IMR-90 (cell line): Measurements from ENCODE around the gene SEC61A1. TPM values are rescaled to one million over a fixed set of nuclear protein-coding genes. Genes with fewer than 3 reads are reported as not detected.

Experiments used
- ATAC-seq: fragments of 200-7000 bp; cut with Tn5 transposase; 2 replicates; pipeline ENCODE4 v1.9.1; 2020; ENCODE audit warnings: low read depth, mild to moderate bottlenecking, moderate library complexity
- BruUV-seq: library from RNA; stranded (reverse); fragments of 400-500 nt; replicated peaks from 2 replicates; lab custom pipeline; 2021; lab: Mats Ljungman, UMichigan
- CTCF ChIA-PET: fragments of 300-600 bp; formaldehyde crosslinking; extraction: SDS; loops from one replicate; lab custom pipeline; 2021; ENCODE audit warnings: antibody characterized with exemption; lab: Yijun Ruan, JAX
- POLR2A ChIA-PET: fragments of 300-600 bp; sonication (Branson Sonifier 250); formaldehyde crosslinking; loops from one replicate; lab custom pipeline; 2022; ENCODE audit warnings: antibody characterized with exemption; ENCODE audit not compliant: unreplicated experiment; lab: Charles Lee
- DNase-seq: peaks from one replicate; pipeline ENCODE4 v3.0.0; 2013
- H2AFZ ChIP-seq: replicated peaks from 2 replicates; pipeline ENCODE3; 2013; ENCODE audit warnings: low read length, mild to moderate bottlenecking; ENCODE audit not compliant: poor library complexity
- H2AK5ac ChIP-seq: 2 replicates; pipeline ENCODE4 v1.6.1; 2013; ENCODE audit warnings: low read depth, low read length, inconsistent platforms
- H2AK9ac ChIP-seq: replicated peaks from 2 replicates; pipeline ENCODE3; 2013; ENCODE audit warnings: mild to moderate bottlenecking, low read depth, low read length, moderate library complexity; ENCODE audit not compliant: poor library complexity
- H2BK120ac ChIP-seq: 2 replicates; pipeline ENCODE4 v1.6.1; 2013; ENCODE audit warnings: low read depth, low read length, inconsistent platforms
- H2BK15ac ChIP-seq: 3 replicates; pipeline ENCODE4 v1.6.1; 2013; ENCODE audit warnings: low read depth, low read length, inconsistent platforms
- H2BK20ac ChIP-seq: 2 replicates; pipeline ENCODE4 v1.6.1; 2013; ENCODE audit warnings: low read depth, mild to moderate bottlenecking, inconsistent platforms, low read length, moderate library complexity
- H2BK5ac ChIP-seq: 2 replicates; pipeline ENCODE4 v1.6.1; 2013; ENCODE audit warnings: mild to moderate bottlenecking, low read depth, low read length, inconsistent platforms; ENCODE audit not compliant: poor library complexity, severe bottlenecking
- H3K14ac ChIP-seq: replicated peaks from 2 replicates; pipeline ENCODE4 v1.6.1; 2013; ENCODE audit warnings: low read depth, low read length, inconsistent platforms
- H3K18ac ChIP-seq: 2 replicates; pipeline ENCODE4 v1.6.1; 2013; ENCODE audit warnings: low read depth, low read length, control low read depth
- H3K23ac ChIP-seq: 2 replicates; pipeline ENCODE4 v1.6.1; 2013; ENCODE audit warnings: low read depth, low read length, inconsistent platforms
- H3K27ac ChIP-seq: 2 replicates; pipeline ENCODE4 v1.5.1; 2013; ENCODE audit warnings: mild to moderate bottlenecking, control low read depth, low read length; ENCODE audit not compliant: insufficient read depth
- H3K27me3 ChIP-seq: 2 replicates; pipeline ENCODE4 v1.6.1; 2013; ENCODE audit warnings: low read length; ENCODE audit not compliant: control insufficient read depth, insufficient read depth
- H3K36me3 ChIP-seq: 2 replicates; pipeline ENCODE4 v1.6.1; 2013; ENCODE audit warnings: low read length, mixed read lengths; ENCODE audit not compliant: control insufficient read depth, insufficient read depth
- H3K4ac ChIP-seq: 2 replicates; pipeline ENCODE4 v1.6.1; 2013; ENCODE audit warnings: low read depth, low read length, inconsistent platforms
- H3K4me1 ChIP-seq: 2 replicates; pipeline ENCODE4 v1.6.1; 2013; ENCODE audit warnings: low read length, mixed read lengths; ENCODE audit not compliant: control insufficient read depth, insufficient read depth
- H3K4me2 ChIP-seq: 2 replicates; pipeline ENCODE4 v1.6.1; 2013; ENCODE audit warnings: low read depth, mild to moderate bottlenecking, control low read depth, low read length, moderate library complexity
- H3K4me3 ChIP-seq: 2 replicates; pipeline ENCODE4 v1.5.1; 2013; ENCODE audit warnings: low read depth, mild to moderate bottlenecking, control low read depth, low read length, moderate library complexity; ENCODE audit not compliant: insufficient read depth
- H3K56ac ChIP-seq: 2 replicates; pipeline ENCODE4 v1.6.1; 2013; ENCODE audit warnings: low read length, inconsistent platforms; ENCODE audit not compliant: insufficient read depth; ENCODE audit errors: extremely low read depth
- H3K79me1 ChIP-seq, 2 experiments: 2 replicates each; pipeline ENCODE4 v1.6.1; 2013; ENCODE audit warnings: low read length in 2 of 2, inconsistent platforms in 1 of 2, low read depth in 1 of 2
- H3K9ac ChIP-seq: 2 replicates; pipeline ENCODE4 v1.6.1; 2013; ENCODE audit warnings: low read depth, low read length, control low read depth
- H3K9me1 ChIP-seq: 2 replicates; pipeline ENCODE4 v1.6.1; 2013; ENCODE audit warnings: low read length, inconsistent platforms; ENCODE audit not compliant: insufficient read depth
- H3K9me3 ChIP-seq: 2 replicates; pipeline ENCODE4 v1.6.1; 2013; ENCODE audit warnings: low read length; ENCODE audit not compliant: control insufficient read depth, insufficient read depth
- H4K20me1 ChIP-seq: 2 replicates; pipeline ENCODE4 v1.6.1; 2013; ENCODE audit warnings: low read length, inconsistent platforms; ENCODE audit not compliant: insufficient read depth
- H4K5ac ChIP-seq: 2 replicates; pipeline ENCODE4 v1.6.1; 2013; ENCODE audit warnings: mild to moderate bottlenecking, low read depth, low read length, control low read depth
- H4K8ac ChIP-seq, 2 experiments: 2 replicates each; pipeline ENCODE4 v1.6.1; 2013; ENCODE audit warnings: low read depth in 2 of 2, low read length in 2 of 2, control low read depth in 1 of 2, inconsistent platforms in 1 of 2
- H4K91ac ChIP-seq: 2 replicates; pipeline ENCODE4 v1.6.1; 2013; ENCODE audit warnings: low read depth, low read length, inconsistent platforms; ENCODE audit not compliant: insufficient read depth
- CEBPB ChIP-seq: IDR thresholded peaks from 2 replicates; pipeline ENCODE4 v1.6.1; 2012; ENCODE audit warnings: low read depth, low read length, improper control_type of control experiment
- WGBS, 2 experiments: methylation state at CpG; one replicate each; pipeline versions ENCODE4 v1.1.5 to v1.1.7; 2013; ENCODE audit warnings: missing lambda C conversion rate in 2 of 2; ENCODE audit not compliant: insufficient read length in 1 of 2; ENCODE audit errors: extremely low coverage in 2 of 2; 5-methylcytosine and 5-hydroxymethylcytosine counted together
- dilution Hi-C: fragments of 300-500 bp; cut with HindIII; formaldehyde crosslinking; loops from one replicate; pipeline ENCODE4 v1.14.3; 2018; ENCODE audit warnings: low sequenced_read_pairs; ENCODE audit not compliant: unreplicated experiment
- in situ Hi-C: fragments of 300-500 bp; cut with MboI; formaldehyde crosslinking; loops from 3 replicates; pipeline ENCODE4 v1.14.3; 2019; ENCODE audit warnings: low sequenced_read_pairs, inconsistent platforms, mixed read lengths
- intact Hi-C: fragments of 100-400 bp; cut with micrococcal nuclease; formaldehyde crosslinking; loops from 2 replicates; pipeline ENCODE4 v1.10.0; 2022
- polyA plus RNA-seq, 3 experiments: library from polyadenylated mRNA; depleted of rRNA; stranded (reverse); fragments of >200 nt; gene quantifications; 2 replicates each; pipeline ENCODE4 v1.2.3, GENCODE V29; 2012; ENCODE audit warnings: low replicate concordance in 1 of 3
- total RNA-seq: library from RNA; depleted of rRNA; stranded (reverse); fragments of >200 nt; gene quantifications from 2 replicates; pipeline ENCODE4 v1.2.3, GENCODE V29; 2012

The SEC61A1 gene
- total and polyA plus RNA-seq, 2 of the 4 experiments (the other 2 are of a cell fraction): 377 to 478 TPM

GRCh38 chr3:128089135-128089534 lies 36.9 kb downstream of the SEC61A1 start:
- H3K4me2 ChIP-seq: no peak overlapping the region
- no peak overlapping the region for H2BK120ac ChIP-seq
- no CpG with 5 or more reads among the region's 1 CpG for WGBS, 2 experiments
- H3K27me3 ChIP-seq: no peaks in the 10 kb centered on the region
- intact Hi-C loops: no loop called here
- H3K9me1 ChIP-seq: peaks cover 7% of the 10 kb centered on the region
- in situ Hi-C loops: no loop called here
- H3K9me3 ChIP-seq: no peaks in the 10 kb centered on the region
- dilution Hi-C loops: no loop called here
- ChIA-PET POLR2A (no interaction called here), CTCF (no interaction called here)
- H4K5ac ChIP-seq: no peak overlapping the region
- no peak for ATAC-seq
- H4K8ac ChIP-seq: no peak overlapping the region
- peaks cover 3% of the 10 kb centered on the region; the same call in 1 of the 2 replicates for H4K20me1 ChIP-seq
- H2AK5ac ChIP-seq: no peak overlapping the region
- no peak overlapping the region for H3K4me3 ChIP-seq
- H3K56ac ChIP-seq: no peak overlapping the region
- no TSS peak for BruUV-seq
- no peak overlapping the region for H2AFZ ChIP-seq
- H3K9ac ChIP-seq: no peak overlapping the region
- H2BK15ac ChIP-seq: no peak overlapping the region
- no peak overlapping the region for H2BK5ac ChIP-seq
- H3K27ac ChIP-seq: no peak overlapping the region
- H2BK20ac ChIP-seq: no peak overlapping the region
- peaks cover 10 to 48% of the 10 kb centered on the region in 2 experiments for H3K79me1 ChIP-seq
- no peak overlapping the region for H3K23ac ChIP-seq
- no peak overlapping the region for H2AK9ac ChIP-seq
- H3K4ac ChIP-seq: no peak overlapping the region
- H3K4me1 ChIP-seq: peaks cover 6% of the 10 kb centered on the region
- no peak overlapping the region for H3K14ac ChIP-seq
- peaks cover 17% of the 10 kb centered on the region for H3K36me3 ChIP-seq
- H3K18ac ChIP-seq: no peak overlapping the region
- H4K91ac ChIP-seq: no peak overlapping the region
- no peak for DNase-seq
- TF ChIP-seq CEBPB: no peak
